ENCODE measurements around the gene ARMH3. TPM values are rescaled to one million over a fixed set of nuclear protein-coding genes. Genes with fewer than 3 reads are reported as not detected.

Gene ARMH3
- 27.5 TPM for total RNA-seq

DNA sequence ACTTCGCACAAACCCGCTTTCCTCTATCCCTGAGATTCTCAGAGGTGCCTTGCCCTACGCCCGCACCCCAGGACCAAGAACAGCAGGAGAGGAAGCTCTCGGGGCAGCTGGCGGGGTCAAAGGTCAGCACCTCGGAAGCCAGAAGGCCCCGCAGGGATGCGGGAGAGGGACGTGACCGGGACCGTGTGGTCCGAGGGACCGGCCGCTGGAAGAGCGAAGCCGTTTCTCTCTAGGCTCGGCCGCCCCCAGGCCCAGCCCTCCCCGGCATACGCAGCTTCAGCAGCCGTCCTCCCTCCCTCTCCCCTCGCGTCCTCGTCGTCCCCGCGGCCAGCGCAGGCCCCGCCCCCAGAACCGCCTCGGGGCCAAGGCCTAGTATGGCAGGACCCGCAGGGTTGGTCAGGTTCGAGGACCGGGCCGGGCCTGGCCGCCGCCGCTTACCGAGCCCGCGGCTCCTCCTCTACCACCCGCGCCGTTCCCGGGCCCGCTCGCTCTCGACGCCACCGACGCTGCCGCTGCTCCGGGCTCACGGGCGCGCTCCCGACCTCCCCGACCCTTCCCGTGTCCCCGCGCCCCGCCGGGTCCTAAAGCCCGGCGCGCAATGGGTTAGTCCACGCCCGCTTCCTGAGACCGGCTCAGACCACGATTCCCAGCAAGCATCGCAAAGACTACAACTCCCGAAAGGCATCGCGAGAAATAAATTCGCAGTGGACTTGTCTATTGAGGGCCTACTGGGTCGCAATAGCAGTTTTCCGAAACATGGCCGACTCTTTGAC, at the start of gene ARMH3:
ARMH3 (minus strand) TSS at position 527 of the 773 bp plus-strand sequence. CDS start 16,059 bp downstream, outside the sequence.

DNA sequence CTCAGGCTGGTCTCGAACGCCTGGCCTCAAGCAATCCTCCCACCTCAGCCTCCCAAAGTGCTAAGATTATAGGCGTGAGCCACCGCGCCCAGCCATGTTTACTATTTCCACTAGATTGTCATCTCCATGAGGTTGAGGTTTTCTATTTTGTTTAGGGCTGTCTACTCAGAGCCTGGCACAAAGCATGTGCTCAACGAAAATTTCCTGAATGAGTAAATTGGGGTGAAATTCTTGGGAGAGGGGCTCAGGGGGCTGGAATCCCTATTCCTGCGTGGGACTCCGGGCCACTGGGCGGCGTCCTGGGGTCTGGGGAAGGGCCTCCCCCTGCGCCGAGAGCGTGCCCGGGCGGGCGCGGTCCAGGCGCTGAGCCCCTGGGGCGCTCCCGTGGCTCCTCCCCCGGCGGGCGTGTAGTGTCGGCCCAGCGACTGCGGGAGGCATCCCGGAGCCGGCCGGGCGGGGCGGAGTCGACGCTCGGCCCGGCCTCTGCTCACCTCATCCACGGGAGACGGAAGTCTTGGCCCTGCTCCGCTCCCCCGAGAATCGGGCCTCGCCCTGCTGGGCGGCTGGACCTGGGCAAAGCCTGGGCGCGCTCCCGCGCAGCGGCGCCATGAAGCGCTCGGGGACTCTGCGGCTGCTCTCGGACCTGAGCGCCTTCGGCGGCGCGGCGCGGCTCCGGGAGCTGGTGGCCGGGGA, 9.0 kb upstream of the ARMH3 start, which contains the start of gene HPS6:
HPS6 (plus strand) TSS at position 482 of the 693 bp plus-strand sequence; CDS start at position 608, 126 bp downstream.

DNA sequence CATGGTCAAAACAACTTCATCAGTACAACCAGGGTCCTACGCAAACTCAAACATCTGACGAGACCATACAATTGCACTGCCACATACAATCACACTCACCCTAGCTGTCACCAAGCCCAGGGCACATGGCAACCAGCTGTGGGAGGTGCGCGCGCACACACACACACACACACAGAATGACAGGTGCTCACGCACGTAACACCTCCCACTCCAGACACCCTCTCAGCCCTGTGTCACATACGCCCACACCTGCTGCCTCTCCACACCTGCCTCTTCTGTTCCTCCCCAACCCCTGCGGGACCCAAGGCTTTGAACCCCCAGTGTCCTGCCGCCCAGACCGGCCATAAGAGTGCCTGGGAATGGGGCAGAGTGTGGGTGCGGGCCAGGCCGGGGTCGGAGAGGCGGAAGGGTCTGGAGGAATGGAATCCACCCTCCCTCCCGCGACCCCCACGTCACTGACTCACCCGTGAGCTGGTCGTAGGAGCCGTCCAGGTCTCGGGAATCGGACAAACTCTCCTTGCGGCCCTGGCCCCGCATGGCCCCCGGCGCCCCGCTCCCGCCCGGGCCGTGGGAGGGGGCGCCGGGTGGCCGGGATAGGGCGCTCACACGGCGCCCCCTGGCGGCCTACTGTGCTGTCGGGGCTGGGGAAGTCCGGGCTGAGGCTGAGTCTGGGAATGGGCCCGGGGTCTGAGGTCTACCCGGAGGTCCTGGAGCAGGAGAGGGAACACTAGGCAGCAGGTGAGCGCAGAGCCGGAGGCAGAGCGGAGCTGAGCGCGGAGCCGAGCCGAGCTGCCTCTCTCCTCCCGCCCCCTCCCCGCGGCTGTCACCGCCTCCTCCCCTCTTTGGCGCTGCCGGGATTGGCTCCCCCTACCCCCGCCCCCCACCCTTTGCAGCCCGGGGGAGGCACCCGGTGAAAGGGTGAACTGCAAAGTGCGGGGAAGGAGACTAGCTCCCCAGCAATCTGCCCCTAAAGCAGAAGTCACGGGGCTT, 212.6 kb downstream of the ARMH3 start, which contains the start of gene KCNIP2:
KCNIP2 (minus strand) TSS at position 769 of the 990 bp plus-strand sequence; CDS start at position 537, 232 bp downstream.

DNA sequence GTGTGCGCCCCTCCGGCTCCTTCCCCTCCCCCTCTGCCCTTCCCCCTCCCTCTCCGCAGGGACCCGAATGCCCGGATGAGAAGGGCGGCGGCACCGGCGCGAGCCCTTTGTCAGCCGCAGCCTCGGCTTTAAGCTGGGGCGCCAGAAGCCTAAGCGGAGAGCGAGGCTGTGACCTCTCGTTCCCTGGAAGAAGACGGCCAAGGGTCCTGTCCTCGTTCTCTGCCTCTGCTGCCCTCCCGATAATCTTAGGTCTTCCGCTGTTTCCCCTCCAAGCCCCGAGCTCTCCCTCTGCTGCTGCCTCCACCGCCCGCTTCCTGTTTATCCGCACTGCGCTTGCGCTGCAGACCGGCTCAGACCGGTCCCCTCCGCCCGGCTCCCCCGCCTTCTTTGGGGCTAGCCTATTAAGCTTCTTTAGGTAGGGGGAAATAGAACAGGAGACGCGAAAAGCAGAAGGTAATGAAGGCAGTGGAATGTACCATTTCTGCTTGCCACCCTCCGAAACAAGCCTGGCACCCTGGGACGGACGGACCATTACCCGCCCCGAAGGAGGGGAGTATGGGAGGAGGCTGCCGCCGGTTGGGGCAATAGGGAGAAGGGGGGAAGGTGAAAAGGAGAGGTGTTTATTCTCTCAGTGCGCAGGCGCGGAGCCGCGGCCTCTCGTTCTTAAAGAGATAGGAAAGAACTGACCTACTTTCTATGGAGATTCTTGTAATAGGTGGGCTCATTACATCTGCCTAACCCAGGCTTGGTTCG, 237.7 kb downstream of the ARMH3 start, which contains the start of gene OGA:
OGA (minus strand) TSS at position 326 of the 753 bp plus-strand sequence. CDS start 422 bp downstream, outside the sequence.

Small RNA genes lying within 50 kb of the gene (small RNA-seq; reads per million reads assigned to genes)
- gene AL500527.1 (ENCODE audit: low replicate concordance), result not detected
- gene AL500527.2 (ENCODE audit: low replicate concordance), result not detected
- gene RF00017 (ENCODE audit: low replicate concordance), result not detected
- gene RF00019 (ENCODE audit: low replicate concordance), result not detected

Other genes starting within 250 kb of the ARMH3 start
- 475 TPM for gene OGA, start 237.7 kb downstream of the ARMH3 start, total RNA-seq
- gene KCNIP2, start 212.4 kb downstream of the ARMH3 start, total RNA-seq, result 11.3 TPM
- 15.0 TPM for gene HPS6, start 9.2 kb upstream of the ARMH3 start, total RNA-seq
- gene LDB1, start 64.2 kb upstream of the ARMH3 start, total RNA-seq, result 103 TPM
- gene PPRC1, start 76.9 kb upstream of the ARMH3 start, total RNA-seq, result 21.6 TPM
- 32.6 TPM for gene NOLC1, start 96.2 kb upstream of the ARMH3 start, total RNA-seq
- gene ELOVL3, start 170.1 kb upstream of the ARMH3 start, total RNA-seq, result not detected
- gene PITX3, start 185.3 kb upstream of the ARMH3 start, total RNA-seq, result not detected
- gene GBF1, start 189.4 kb upstream of the ARMH3 start, total RNA-seq, result 35.4 TPM